Dedifferentiated amniotic fluid mesenchymal stem cell (primary cell): ENCODE results near the gene SLC9A7.
"Not testable (repeated sequence)": the region's sequence is repeated elsewhere in the genome, so short reads cannot be mapped to it uniquely, and the experiment has no call there.

Experiments used
- DNase-seq: peaks from one replicate; pipeline ENCODE4 v3.0.0-alpha.2; 2016; ENCODE audit errors: extremely low spot score

The SLC9A7 gene

GRCh38 chrX:46758956-46759644, at the start of gene SLC9A7:
SLC9A7 (minus strand) TSS chrX:46759118; CDS start chrX:46759029, 89 bp downstream.
- DNase-seq, result no peak

GRCh38 chrX:46805270-46805669, 46.4 kb upstream of the SLC9A7 start:
- DNase-seq, result no peak

- DNase-seq, result no peak
Measured at GRCh38 chrX:46803140-46803539, 44.2 kb upstream of the SLC9A7 start.

GRCh38 chrX:46796574-46797191, 37.8 kb upstream of the SLC9A7 start:
- peak; percentile 57 for DNase-seq

GRCh38 chrX:46793386-46794143, 34.6 kb upstream of the SLC9A7 start:
- DNase-seq, result no peak

GRCh38 chrX:46792810-46793188, 33.9 kb upstream of the SLC9A7 start:
- no peak for DNase-seq

- peak; percentile 83 for DNase-seq
Measured at GRCh38 chrX:46791927-46792809, 33.2 kb upstream of the SLC9A7 start.

- peak; percentile 26 for DNase-seq
Measured at GRCh38 chrX:46788902-46789301, 30.0 kb upstream of the SLC9A7 start.

- DNase-seq, result not testable (repeated sequence)
Measured at GRCh38 chrX:46784437-46784836, 25.5 kb upstream of the SLC9A7 start.

- DNase-seq, result no peak
Measured at GRCh38 chrX:46782034-46782433, 23.1 kb upstream of the SLC9A7 start.

GRCh38 chrX:46777971-46778810, 19.3 kb upstream of the SLC9A7 start:
- DNase-seq, result no peak

GRCh38 chrX:46770817-46771163, 11.9 kb upstream of the SLC9A7 start:
- DNase-seq, result peak; percentile 49

GRCh38 chrX:46770000-46770816, 11.3 kb upstream of the SLC9A7 start:
- DNase-seq, result no peak

GRCh38 chrX:46762963-46763362, 4.0 kb upstream of the SLC9A7 start:
- no peak for DNase-seq

- no peak for DNase-seq
Measured at GRCh38 chrX:46759645-46759974, 692 bp upstream of the SLC9A7 start.

GRCh38 chrX:46758163-46758955, 559 bp downstream of the SLC9A7 start:
- DNase-seq, result no peak

GRCh38 chrX:46757593-46757992, 1.3 kb downstream of the SLC9A7 start:
- no peak for DNase-seq

GRCh38 chrX:46757052-46757451, 1.9 kb downstream of the SLC9A7 start:
- DNase-seq, result no peak

GRCh38 chrX:46755671-46756070, 3.2 kb downstream of the SLC9A7 start:
- DNase-seq, result no peak
